Gastroesophageal sphincter (tissue), 3 donors: ENCODE measurements around the gene SDK2.

ENCODE experiments used
- POLR2A ChIP-seq, 2 donors: fragments of 450-650 bp; IDR thresholded peaks; one replicate each; pipeline ENCODE4 v1.6.1; 2017; ENCODE audit warnings: antibody characterized with exemption in 2 of 2, mild to moderate bottlenecking in 2 of 2, moderate library complexity in 1 of 2
- POLR2AphosphoS5 ChIP-seq: sonication (generic); formaldehyde crosslinking; IDR thresholded peaks from one replicate; pipeline ENCODE4 v1.6.1; 2017; ENCODE audit warnings: antibody characterized with exemption
- TF ChIP-seq, protein P1 (sequence below), 4 experiments: fragments of 200-600 bp in 2 of 4; fragments of 450-650 bp in 2 of 4; sonication (generic) in 1 of 4; IDR thresholded peaks; one replicate each; pipeline ENCODE4 v1.5.1; 2017 to 2019; ENCODE audit warnings: antibody characterized with exemption in 4 of 4, mild to moderate bottlenecking in 2 of 4, moderate library complexity in 2 of 4

DNA sequence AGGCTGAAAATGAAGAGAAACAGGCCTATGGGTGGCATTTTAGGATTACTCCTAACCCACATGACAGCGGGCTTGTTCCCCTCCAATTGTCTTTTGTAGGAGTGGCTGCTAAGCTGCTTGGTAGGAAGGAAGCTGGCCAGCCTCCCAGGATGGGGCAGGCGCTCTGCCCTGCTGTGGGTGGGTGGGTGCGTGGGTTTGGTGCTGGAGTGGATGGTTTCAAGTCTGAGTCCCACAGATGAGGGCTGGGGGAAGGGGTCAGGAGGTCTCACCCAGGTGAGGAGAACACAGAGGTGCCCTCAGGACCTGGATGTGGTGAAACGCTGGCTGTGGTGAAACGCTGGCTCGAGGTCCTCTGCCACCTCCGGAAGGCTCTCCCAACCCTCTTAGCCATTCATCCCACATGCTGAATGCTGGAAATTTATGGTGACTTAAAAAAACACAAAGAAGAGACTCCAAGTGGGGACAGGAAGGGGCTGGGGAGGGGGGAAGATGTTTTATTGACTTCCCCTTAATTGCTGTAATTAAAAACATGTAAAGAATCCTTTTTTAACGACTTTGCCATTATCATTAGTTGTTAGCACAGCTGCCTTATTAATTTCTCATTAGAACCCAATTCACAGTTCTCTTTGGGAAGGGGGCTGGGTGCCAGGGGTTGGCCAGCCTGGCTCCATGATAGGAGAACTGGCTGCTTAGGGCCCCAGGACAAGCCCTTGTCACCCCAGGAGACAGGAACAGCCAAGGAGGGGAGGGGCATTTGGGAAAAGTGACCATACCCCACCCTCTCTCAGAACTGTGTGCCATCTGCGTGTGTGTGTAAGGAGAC, 178.9 kb downstream of the SDK2 start:
- no peak for TF ChIP-seq POLR2A (IDR thresholded peaks at IDR 0.05)
- TF ChIP-seq, protein P1, sequence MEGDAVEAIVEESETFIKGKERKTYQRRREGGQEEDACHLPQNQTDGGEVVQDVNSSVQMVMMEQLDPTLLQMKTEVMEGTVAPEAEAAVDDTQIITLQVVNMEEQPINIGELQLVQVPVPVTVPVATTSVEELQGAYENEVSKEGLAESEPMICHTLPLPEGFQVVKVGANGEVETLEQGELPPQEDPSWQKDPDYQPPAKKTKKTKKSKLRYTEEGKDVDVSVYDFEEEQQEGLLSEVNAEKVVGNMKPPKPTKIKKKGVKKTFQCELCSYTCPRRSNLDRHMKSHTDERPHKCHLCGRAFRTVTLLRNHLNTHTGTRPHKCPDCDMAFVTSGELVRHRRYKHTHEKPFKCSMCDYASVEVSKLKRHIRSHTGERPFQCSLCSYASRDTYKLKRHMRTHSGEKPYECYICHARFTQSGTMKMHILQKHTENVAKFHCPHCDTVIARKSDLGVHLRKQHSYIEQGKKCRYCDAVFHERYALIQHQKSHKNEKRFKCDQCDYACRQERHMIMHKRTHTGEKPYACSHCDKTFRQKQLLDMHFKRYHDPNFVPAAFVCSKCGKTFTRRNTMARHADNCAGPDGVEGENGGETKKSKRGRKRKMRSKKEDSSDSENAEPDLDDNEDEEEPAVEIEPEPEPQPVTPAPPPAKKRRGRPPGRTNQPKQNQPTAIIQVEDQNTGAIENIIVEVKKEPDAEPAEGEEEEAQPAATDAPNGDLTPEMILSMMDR (IDR thresholded peaks at IDR 0.05), result no peak
- TF ChIP-seq POLR2AphosphoS5, result no peak
